ENCODE results near the gene EGFLAM.

EGFLAM gene

GRCh38 chr5:38267372-38267771 lies 9.0 kb downstream of the EGFLAM start:
- no peak for FAIRE-seq

GRCh38 chr5:38273626-38274025 lies 15.3 kb downstream of the EGFLAM start:
- no peak for FAIRE-seq

- no peak for FAIRE-seq
Observed at GRCh38 chr5:38274370-38274769, 16.0 kb downstream of the EGFLAM start.

- FAIRE-seq, result no peak
Observed at GRCh38 chr5:38284384-38284783, 26.0 kb downstream of the EGFLAM start.

- FAIRE-seq, result no peak
Observed at GRCh38 chr5:38285226-38285625, 26.9 kb downstream of the EGFLAM start.

DNA sequence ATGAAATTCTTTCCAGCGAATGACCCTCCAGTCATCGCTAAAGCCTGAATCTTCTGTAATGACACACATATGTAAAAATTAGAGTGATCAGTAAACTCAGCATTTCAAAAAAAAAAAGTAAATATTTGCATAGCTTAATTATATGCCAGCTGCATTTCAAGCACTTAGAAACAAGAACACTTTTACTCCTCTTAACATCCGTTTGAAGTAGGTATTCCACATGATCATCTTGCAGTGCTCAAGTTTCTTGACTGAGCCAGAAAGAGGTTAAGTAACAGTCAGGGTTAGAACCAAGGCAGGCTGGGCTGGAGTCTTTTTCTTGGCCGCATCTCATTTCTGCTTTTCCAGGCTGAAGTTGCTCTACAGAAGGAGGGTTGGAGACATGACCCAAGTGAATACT lies 27.6 kb downstream of the EGFLAM start:
- FAIRE-seq, result no peak

DNA sequence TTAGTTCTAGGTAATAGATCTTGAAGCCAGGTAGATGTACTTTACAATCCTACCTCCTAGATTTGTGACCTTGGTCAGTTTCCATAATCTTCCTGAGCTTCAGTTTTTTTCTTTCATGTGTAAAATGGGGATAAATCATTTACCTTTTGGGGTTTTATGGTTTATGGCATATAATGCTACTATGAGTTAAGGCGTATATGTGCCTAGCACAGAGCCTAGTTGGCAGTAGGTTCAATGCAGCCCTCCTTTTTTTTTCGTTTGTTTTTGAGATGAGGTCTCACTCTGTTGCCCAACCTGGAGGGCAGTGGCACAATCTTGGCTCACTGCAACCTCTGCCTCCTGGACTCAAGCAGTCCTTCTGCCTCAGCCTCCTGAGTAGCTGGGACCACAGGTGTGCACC lies 28.8 kb downstream of the EGFLAM start:
- FAIRE-seq, result no peak

DNA sequence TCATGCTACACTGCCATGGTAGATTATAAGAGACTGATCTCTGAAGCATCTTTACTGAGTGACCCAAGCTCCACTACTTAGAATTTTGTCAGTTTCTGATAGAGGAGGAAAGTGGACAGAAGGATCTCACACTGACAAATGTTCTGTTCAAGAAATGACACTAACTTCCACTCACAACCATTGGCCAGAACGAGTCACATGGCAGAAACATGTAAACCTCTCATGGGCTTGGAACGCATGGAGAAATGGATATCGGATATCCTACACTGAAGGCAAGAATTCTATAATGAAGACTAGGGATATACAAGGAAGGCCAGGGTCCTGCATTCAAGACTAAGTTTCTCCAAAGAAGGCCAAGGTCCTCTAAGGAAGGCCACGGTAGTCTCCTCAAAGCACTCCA lies 31.1 kb downstream of the EGFLAM start:
- no peak for FAIRE-seq

- FAIRE-seq, result no peak
Observed at GRCh38 chr5:38290028-38290653, 31.8 kb downstream of the EGFLAM start.

DNA sequence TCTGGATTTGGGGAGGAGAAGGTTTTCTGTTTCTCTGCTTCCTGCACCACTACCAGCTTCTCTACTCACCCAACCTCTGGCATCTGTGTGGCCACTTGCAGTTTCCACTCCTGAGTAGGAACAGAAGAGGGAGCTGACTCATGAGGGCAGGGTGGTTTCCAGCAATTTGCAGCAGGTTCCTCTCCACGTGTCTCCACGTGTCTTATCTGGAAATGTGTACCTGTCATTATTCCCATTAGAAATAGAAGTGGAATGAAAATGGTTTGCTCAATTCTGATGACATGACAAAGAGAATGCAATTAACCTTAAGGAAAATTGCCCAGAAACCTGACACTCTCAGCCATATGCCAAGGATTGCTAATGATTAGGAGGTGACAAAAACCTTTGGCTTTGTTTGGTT lies 33.0 kb downstream of the EGFLAM start:
- FAIRE-seq, result no peak

GRCh38 chr5:38292228-38292627 lies 33.9 kb downstream of the EGFLAM start:
- no peak for FAIRE-seq

DNA sequence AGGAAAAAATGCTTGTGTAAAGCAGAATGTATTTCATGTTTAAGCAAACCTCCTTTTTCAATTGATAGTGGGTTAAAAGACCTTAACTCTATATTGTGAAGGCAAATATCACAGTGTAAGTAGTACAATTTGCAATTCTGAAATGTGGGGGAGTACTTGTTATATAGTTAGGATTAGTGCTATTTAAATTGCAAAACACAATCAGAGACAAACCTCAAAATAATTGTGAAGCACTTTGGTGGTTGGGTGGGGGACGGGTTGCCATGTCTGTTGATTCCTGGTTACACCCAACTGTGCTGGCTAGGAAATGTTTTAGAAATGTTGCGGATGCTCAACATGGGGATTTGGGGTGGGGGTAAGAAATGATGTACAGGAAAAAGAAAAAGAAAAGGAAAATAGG lies 37.4 kb downstream of the EGFLAM start:
- FAIRE-seq, result no peak

- no peak for FAIRE-seq
Observed at GRCh38 chr5:38297830-38298608, 39.7 kb downstream of the EGFLAM start.

DNA sequence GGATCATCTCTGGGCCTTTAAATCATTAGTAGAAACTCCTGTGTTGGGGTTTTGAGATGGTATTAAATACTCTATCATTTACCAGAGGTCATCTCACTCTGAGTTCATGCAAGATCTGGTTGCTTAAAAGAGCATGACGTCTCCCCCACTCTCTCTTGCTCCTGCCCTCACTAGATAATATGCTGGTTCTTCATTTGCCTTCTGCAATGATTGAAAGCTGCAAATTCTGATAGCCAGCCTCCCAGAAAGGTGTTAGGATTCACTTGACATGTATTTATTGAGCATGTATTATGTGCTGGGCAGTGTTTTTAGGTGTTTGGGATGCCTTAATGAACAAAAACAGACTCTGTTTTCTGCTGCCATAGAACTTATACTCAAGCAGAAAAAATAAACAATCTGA lies 41.2 kb downstream of the EGFLAM start:
- no peak for FAIRE-seq

- no peak for FAIRE-seq
Observed at GRCh38 chr5:38305148-38305547, 46.8 kb downstream of the EGFLAM start.

- no peak for FAIRE-seq
Observed at GRCh38 chr5:38307845-38308244, 49.5 kb downstream of the EGFLAM start.

GRCh38 chr5:38316544-38317224 lies 58.3 kb downstream of the EGFLAM start:
- no peak for FAIRE-seq

DNA sequence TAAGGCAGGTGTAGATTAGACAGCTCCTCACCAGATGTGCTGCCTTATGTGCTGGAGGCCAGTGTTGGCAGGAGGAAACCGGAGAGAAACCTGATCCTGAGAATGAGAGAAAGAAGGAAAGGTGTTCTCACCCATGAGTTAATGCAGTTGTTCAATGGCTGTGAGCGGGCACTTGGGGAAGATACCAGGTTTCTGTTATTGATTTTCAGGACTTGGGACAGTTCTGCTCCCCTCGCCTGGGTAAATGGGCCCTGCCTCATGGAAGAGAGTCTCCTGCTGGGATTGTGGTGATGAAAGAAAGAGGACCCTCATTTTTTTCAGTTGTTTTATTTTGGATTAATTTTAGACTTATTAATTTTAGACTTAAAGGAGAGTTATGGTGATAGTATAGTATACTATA lies 59.5 kb downstream of the EGFLAM start:
- no peak for FAIRE-seq

GRCh38 chr5:38319491-38319890 lies 61.1 kb downstream of the EGFLAM start:
- no peak for FAIRE-seq

- no peak for FAIRE-seq
Observed at GRCh38 chr5:38321978-38322377, 63.6 kb downstream of the EGFLAM start.

- FAIRE-seq, result no peak
Observed at GRCh38 chr5:38323645-38324295, 65.4 kb downstream of the EGFLAM start.

DNA sequence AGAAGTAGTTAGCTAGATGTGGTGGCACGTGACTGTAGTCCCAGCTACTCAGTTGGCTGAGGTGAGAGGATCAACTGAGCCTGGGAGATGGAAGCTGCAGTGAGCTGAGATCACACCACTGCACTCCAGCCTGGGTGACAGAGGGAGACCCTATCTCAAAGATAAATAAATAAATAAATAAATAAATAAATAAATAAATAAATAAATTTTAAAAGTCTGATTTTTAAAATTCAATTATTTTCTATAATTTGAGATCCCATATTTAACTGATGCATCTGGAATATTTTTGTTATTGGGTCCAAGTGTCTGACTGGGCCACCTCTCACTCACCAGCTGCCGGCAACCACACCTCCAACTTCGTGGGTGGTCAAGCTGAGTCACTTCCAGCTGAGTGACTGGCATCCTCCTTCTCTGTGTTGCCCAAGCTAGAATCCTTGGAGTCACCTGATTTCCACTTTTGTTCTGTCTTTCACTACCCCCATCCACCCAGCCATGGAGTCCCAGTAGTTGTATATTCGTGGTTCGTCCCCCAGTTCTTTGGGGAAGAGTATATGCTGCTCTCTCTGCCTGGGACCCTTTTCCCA lies 70.9 kb downstream of the EGFLAM start:
- FAIRE-seq, result no peak

- no peak for FAIRE-seq
Observed at GRCh38 chr5:38330207-38330606, 71.8 kb downstream of the EGFLAM start.
